HepG2 (cell line): ENCODE results near the gene CNN3. TPM values are rescaled to one million over a fixed set of nuclear protein-coding genes. Genes with fewer than 3 reads are reported as not detected.

ENCODE experiments used
- ATF7-NPFF ChIP-seq: sonication (generic); formaldehyde crosslinking; IDR thresholded peaks from 2 replicates; pipeline ENCODE4 v1.8.1; 2023; ENCODE audit warnings: mild to moderate bottlenecking, low read depth, missing genetic modification reagents, moderate library complexity
- BHLHE40 ChIP-seq: IDR thresholded peaks from 2 replicates; pipeline ENCODE4 v1.6.1; 2011; ENCODE audit warnings: low read length, improper control_type of control experiment
- FOXC1 ChIP-seq: sonication (generic); formaldehyde crosslinking; IDR thresholded peaks from 2 replicates; pipeline ENCODE4 v1.8.0; 2022; ENCODE audit warnings: mild to moderate bottlenecking, missing genetic modification reagents, borderline replicate concordance
- GLI4 ChIP-seq: sonication (generic); formaldehyde crosslinking; IDR thresholded peaks from 2 replicates; pipeline ENCODE4 v1.5.1; 2020; ENCODE audit warnings: missing genetic modification reagents, mild to moderate bottlenecking, moderate library complexity, borderline replicate concordance
- MXI1 ChIP-seq: IDR thresholded peaks from 3 replicates; pipeline ENCODE4 v1.6.1; 2012; ENCODE audit warnings: low read depth, low read length, inconsistent platforms, borderline replicate concordance
- NFYB ChIP-seq: sonication (generic); formaldehyde crosslinking; IDR thresholded peaks from 2 replicates; pipeline ENCODE4 v1.4.0; 2020; ENCODE audit warnings: missing genetic modification reagents
- POLR2A ChIP-seq, 2 experiments: IDR thresholded peaks; 2 replicates each; pipeline ENCODE4 v1.6.1; 2011; ENCODE audit warnings: low read depth in 2 of 2, low read length in 2 of 2, mild to moderate bottlenecking in 1 of 2, moderate library complexity in 1 of 2; ENCODE audit not compliant: insufficient read depth in 1 of 2
- ZBTB7A ChIP-seq: sonication (generic); formaldehyde crosslinking; IDR thresholded peaks from 2 replicates; pipeline ENCODE4 v1.8.0; 2022; ENCODE audit warnings: mild to moderate bottlenecking, missing genetic modification reagents
- ZIK1 ChIP-seq: sonication (generic); formaldehyde crosslinking; IDR thresholded peaks from 2 replicates; pipeline ENCODE4 v1.5.0; 2020; ENCODE audit warnings: mild to moderate bottlenecking, low read depth, missing genetic modification reagents, borderline replicate concordance
- ZNF138 ChIP-seq: sonication (generic); formaldehyde crosslinking; IDR thresholded peaks from 2 replicates; pipeline ENCODE4 v1.5.0; 2020; ENCODE audit warnings: mild to moderate bottlenecking, low read depth, missing genetic modification reagents
- ZNF230 ChIP-seq: sonication (generic); formaldehyde crosslinking; IDR thresholded peaks from 2 replicates; pipeline ENCODE4 v1.4.0; 2020; ENCODE audit warnings: mild to moderate bottlenecking, missing genetic modification reagents
- ZSCAN20 ChIP-seq: sonication (generic); formaldehyde crosslinking; IDR thresholded peaks from 2 replicates; pipeline ENCODE4 v1.4.0; 2020; ENCODE audit warnings: missing genetic modification reagents, mild to moderate bottlenecking, borderline replicate concordance
- polyA plus RNA-seq, 8 experiments: library from polyadenylated mRNA; depleted of rRNA in 3 of 8; stranded (reverse) in 7 of 8; unstranded in 1 of 8; fragments of >200 nt; fragmentation: Illumina TruSeq in 4 of 8; extraction: Trizol in 4 of 8; gene quantifications; 2 replicates each; pipeline versions ENCODE4 v1.2.1 to v1.2.3, GENCODE V29; 2011 to 2016; ENCODE audit warnings: low read depth in 4 of 8, missing spikeins in 1 of 8, mixed read lengths in 1 of 8; ENCODE audit not compliant: insufficient read depth in 1 of 8
- total RNA-seq, 5 experiments: library from RNA; depleted of rRNA; stranded (reverse); fragments of >200 nt; fragmentation: Illumina TruSeq; extraction: Trizol; gene quantifications; 2 replicates each; pipeline ENCODE4 v1.2.3, GENCODE V29; 2016; ENCODE audit warnings: low read depth in 1 of 5
- TF ChIP-seq, protein P1 (sequence below): sonication (generic); formaldehyde crosslinking; IDR thresholded peaks from 2 replicates; pipeline ENCODE4 v1.4.0; 2020; ENCODE audit warnings: mild to moderate bottlenecking, low read depth, missing genetic modification reagents
- TF ChIP-seq, protein P2 (sequence below): sonication (generic); formaldehyde crosslinking; IDR thresholded peaks from 2 replicates; pipeline ENCODE4 v1.5.1; 2020; ENCODE audit warnings: missing genetic modification reagents, mild to moderate bottlenecking, borderline replicate concordance
- TF ChIP-seq, protein P3 (sequence below): sonication (generic); formaldehyde crosslinking; IDR thresholded peaks from 2 replicates; pipeline ENCODE4 v1.8.0; 2022; ENCODE audit warnings: mild to moderate bottlenecking, missing genetic modification reagents, borderline replicate concordance
- TF ChIP-seq, protein P4 (sequence below): sonication (generic); formaldehyde crosslinking; IDR thresholded peaks from 2 replicates; pipeline ENCODE4 v1.4.0; 2020; ENCODE audit warnings: missing genetic modification reagents, borderline replicate concordance
- TF ChIP-seq, protein P5 (sequence below): IDR thresholded peaks from 2 replicates; pipeline ENCODE4 v1.6.1; 2016

Gene CNN3
- total and polyA plus RNA-seq, 2 of the 13 experiments (the other 11 are each of a cell fraction or from before 2014, with no cell fraction given) = 113 to 223 TPM

DNA sequence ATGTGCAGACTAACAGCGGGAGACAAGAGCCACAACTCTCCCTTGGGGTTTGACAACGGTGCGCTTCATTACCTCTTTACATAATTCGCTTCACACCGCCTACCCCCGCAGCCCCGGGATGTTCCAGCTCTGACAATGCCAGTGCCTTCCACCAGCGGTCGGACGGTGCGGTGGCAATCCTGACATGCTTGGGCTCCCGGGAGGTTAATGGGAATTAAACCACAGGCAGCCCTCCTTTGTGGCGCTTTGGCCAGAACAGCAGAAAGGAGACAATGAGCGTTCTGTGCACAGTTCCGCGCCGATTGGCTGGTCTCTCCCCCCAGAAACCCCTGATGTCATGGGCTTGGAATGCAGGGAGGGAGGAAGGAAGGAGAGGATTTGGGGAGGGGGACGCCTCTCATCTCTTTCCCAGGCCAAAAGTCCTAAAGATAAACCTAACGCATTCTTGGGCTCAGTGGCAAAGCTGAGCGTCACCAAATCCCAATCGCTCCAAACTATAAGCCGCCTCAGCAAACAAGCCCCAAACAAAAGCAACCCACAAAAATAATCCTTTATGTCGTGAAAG lies 1.3 kb downstream of the CNN3 start (continued):
- TF ChIP-seq, protein P1, sequence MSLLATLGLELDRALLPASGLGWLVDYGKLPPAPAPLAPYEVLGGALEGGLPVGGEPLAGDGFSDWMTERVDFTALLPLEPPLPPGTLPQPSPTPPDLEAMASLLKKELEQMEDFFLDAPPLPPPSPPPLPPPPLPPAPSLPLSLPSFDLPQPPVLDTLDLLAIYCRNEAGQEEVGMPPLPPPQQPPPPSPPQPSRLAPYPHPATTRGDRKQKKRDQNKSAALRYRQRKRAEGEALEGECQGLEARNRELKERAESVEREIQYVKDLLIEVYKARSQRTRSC (CRISPR knock-in tag) = no peak
- TF ChIP-seq FOXC1 (CRISPR knock-in tag) = peak; percentile 82; the same call in 1 of the 2 replicates
- TF ChIP-seq, protein P2, sequence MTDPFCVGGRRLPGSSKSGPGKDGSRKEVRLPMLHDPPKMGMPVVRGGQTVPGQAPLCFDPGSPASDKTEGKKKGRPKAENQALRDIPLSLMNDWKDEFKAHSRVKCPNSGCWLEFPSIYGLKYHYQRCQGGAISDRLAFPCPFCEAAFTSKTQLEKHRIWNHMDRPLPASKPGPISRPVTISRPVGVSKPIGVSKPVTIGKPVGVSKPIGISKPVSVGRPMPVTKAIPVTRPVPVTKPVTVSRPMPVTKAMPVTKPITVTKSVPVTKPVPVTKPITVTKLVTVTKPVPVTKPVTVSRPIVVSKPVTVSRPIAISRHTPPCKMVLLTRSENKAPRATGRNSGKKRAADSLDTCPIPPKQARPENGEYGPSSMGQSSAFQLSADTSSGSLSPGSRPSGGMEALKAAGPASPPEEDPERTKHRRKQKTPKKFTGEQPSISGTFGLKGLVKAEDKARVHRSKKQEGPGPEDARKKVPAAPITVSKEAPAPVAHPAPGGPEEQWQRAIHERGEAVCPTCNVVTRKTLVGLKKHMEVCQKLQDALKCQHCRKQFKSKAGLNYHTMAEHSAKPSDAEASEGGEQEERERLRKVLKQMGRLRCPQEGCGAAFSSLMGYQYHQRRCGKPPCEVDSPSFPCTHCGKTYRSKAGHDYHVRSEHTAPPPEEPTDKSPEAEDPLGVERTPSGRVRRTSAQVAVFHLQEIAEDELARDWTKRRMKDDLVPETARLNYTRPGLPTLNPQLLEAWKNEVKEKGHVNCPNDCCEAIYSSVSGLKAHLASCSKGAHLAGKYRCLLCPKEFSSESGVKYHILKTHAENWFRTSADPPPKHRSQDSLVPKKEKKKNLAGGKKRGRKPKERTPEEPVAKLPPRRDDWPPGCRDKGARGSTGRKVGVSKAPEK (CRISPR knock-in tag) = peak; percentile 74; the same call in 1 of the 2 replicates
- TF ChIP-seq, protein P3, sequence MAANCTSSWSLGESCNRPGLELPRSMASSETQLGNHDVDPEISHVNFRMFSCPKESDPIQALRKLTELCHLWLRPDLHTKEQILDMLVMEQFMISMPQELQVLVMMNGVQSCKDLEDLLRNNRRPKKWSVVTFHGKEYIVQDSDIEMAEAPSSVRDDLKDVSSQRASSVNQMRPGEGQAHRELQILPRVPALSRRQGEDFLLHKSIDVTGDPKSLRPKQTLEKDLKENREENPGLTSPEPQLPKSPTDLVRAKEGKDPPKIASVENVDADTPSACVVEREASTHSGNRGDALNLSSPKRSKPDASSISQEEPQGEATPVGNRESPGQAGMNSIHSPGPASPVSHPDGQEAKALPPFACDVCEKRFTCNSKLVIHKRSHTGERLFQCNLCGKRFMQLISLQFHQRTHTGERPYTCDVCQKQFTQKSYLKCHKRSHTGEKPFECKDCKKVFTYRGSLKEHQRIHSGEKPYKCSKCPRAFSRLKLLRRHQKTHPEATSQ (CRISPR knock-in tag) = no peak
- no peak for TF ChIP-seq GLI4
- TF ChIP-seq, protein P4, sequence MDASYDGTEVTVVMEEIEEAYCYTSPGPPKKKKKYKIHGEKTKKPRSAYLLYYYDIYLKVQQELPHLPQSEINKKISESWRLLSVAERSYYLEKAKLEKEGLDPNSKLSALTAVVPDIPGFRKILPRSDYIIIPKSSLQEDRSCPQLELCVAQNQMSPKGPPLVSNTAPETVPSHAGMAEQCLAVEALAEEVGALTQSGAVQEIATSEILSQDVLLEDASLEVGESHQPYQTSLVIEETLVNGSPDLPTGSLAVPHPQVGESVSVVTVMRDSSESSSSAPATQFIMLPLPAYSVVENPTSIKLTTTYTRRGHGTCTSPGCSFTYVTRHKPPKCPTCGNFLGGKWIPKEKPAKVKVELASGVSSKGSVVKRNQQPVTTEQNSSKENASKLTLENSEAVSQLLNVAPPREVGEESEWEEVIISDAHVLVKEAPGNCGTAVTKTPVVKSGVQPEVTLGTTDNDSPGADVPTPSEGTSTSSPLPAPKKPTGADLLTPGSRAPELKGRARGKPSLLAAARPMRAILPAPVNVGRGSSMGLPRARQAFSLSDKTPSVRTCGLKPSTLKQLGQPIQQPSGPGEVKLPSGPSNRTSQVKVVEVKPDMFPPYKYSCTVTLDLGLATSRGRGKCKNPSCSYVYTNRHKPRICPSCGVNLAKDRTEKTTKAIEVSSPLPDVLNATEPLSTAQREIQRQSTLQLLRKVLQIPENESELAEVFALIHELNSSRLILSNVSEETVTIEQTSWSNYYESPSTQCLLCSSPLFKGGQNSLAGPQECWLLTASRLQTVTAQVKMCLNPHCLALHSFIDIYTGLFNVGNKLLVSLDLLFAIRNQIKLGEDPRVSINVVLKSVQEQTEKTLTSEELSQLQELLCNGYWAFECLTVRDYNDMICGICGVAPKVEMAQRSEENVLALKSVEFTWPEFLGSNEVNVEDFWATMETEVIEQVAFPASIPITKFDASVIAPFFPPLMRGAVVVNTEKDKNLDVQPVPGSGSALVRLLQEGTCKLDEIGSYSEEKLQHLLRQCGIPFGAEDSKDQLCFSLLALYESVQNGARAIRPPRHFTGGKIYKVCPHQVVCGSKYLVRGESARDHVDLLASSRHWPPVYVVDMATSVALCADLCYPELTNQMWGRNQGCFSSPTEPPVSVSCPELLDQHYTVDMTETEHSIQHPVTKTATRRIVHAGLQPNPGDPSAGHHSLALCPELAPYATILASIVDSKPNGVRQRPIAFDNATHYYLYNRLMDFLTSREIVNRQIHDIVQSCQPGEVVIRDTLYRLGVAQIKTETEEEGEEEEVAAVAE = peak; percentile 26; the same call in 1 of the 2 replicates
- TF ChIP-seq, protein P5, sequence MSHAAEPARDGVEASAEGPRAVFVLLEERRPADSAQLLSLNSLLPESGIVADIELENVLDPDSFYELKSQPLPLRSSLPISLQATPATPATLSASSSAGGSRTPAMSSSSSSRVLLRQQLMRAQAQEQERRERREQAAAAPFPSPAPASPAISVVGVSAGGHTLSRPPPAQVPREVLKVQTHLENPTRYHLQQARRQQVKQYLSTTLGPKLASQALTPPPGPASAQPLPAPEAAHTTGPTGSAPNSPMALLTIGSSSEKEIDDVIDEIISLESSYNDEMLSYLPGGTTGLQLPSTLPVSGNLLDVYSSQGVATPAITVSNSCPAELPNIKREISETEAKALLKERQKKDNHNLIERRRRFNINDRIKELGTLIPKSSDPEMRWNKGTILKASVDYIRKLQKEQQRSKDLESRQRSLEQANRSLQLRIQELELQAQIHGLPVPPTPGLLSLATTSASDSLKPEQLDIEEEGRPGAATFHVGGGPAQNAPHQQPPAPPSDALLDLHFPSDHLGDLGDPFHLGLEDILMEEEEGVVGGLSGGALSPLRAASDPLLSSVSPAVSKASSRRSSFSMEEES (CRISPR knock-in tag) = no peak
- TF ChIP-seq ZNF138 (CRISPR knock-in tag) = no peak
- no peak for TF ChIP-seq ATF7-NPFF (CRISPR knock-in tag)
- peak; percentile 41; the same call in 1 of the 2 replicates for TF ChIP-seq NFYB
- TF ChIP-seq POLR2A (IDR thresholded peaks at IDR 0.05; ENCODE audit: insufficient read depth in 1 of 2, low read depth in 2 of 2, low read length in 2 of 2) = peak; percentile 54 to 79
- peak; percentile 19; the same call in 1 of the 2 replicates for TF ChIP-seq ZSCAN20
- TF ChIP-seq ZBTB7A (CRISPR knock-in tag) = no peak
- no peak for TF ChIP-seq BHLHE40
- peak; percentile 28; the same call in 1 of the 3 replicates for TF ChIP-seq MXI1
- no peak for TF ChIP-seq ZIK1 (CRISPR knock-in tag)
- TF ChIP-seq ZNF230 (CRISPR knock-in tag) = no peak
